GM12864 (cell line): ENCODE results near the gene SGO2.

Source experiments
- DNase-seq: peaks from one replicate; pipeline ENCODE4 v3.0.0-alpha.2; 2011; ENCODE audit warnings: low read depth
- H3K4me3 ChIP-seq: 2 replicates; pipeline ENCODE4 v1.5.1; 2011; ENCODE audit warnings: mild to moderate bottlenecking, low read depth, low read length, control low read depth
- CTCF ChIP-seq: IDR thresholded peaks from 2 replicates; pipeline ENCODE4 v1.5.1; 2011; ENCODE audit warnings: low read depth, mild to moderate bottlenecking, moderate library complexity, low read length, control low read depth, inconsistent platforms; ENCODE audit errors: missing control alignments

The SGO2 gene

GRCh38 chr2:200484934-200485333 lies 41.1 kb upstream of the SGO2 start:
- no peak for TF ChIP-seq CTCF
- DNase-seq: no peak
- no peak overlapping the region for H3K4me3 ChIP-seq

- no peak for TF ChIP-seq CTCF
- no peak overlapping the region for H3K4me3 ChIP-seq
- no peak for DNase-seq
Observed at GRCh38 chr2:200486529-200486928, 39.5 kb upstream of the SGO2 start.

- no peak for TF ChIP-seq CTCF
- no peak for DNase-seq
- H3K4me3 ChIP-seq: no peak overlapping the region
Observed at GRCh38 chr2:200488169-200488568, 37.8 kb upstream of the SGO2 start.

DNA sequence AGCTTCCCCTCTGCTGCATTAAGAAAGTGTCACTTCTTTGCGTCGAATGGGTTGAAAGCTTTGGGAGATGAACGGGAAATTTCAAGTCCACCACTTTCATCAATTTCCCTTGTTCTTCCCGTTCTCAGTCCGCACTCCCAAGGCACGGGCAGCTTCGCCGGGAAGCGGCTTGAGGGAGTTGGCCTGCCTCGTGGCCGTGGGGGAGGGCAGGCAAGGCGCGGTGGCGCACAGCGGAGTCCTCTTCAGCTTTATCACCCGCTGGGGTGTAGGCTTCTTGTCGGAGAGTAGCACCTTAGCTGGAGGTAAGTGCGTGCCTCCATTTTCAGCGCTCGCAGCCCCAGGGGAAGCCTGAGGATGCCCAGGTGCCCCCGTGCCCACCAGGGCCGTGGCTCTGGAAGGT lies 36.0 kb upstream of the SGO2 start:
- DNase-seq: no peak
- H3K4me3 ChIP-seq: no peak overlapping the region
- no peak for TF ChIP-seq CTCF

DNA sequence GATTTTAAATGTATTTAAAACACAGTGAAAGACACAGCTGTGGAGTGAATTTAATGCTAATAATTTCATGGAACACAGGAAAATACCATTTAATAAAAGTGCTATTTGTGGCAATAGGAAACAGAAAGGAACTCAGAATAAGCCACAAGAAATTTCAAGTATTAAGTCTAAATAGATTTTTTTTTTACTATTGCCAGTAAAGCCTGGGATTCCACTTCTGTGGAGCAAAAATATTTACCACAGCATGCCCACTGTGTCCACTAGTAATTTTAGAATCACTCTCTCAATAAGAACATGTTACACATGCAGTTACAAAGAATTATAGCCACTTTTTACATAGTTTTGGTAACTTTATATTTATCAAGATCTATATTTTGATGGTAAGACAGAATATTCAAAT lies 33.4 kb upstream of the SGO2 start:
- H3K4me3 ChIP-seq: no peak overlapping the region
- no peak for DNase-seq
- TF ChIP-seq CTCF: no peak

GRCh38 chr2:200494048-200494447 lies 32.0 kb upstream of the SGO2 start:
- H3K4me3 ChIP-seq: no peak overlapping the region
- no peak for TF ChIP-seq CTCF
- no peak for DNase-seq

DNA sequence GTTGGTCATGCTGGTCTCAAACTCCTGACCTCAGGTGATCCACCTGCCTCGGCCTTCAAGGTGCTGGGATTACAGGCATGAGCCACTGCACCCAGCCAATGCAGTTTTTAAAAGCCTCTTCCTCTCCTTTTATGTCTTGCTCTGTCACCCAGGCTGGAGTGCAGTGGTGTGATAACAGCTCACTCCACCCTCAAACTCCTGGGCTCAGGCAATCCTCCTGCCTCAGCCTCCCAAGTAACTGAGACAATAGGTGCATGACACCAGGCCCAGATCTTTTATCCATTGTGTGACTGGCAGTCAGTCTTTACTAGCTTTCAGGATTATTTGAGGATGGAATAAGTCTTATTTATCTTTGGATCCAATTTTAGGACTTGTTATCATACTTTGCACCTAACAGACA lies 29.3 kb upstream of the SGO2 start:
- no peak overlapping the region for H3K4me3 ChIP-seq
- DNase-seq: no peak
- TF ChIP-seq CTCF: no peak
